ENCODE measurements around the gene B3GLCT. TPM values are rescaled to one million over a fixed set of nuclear protein-coding genes. Genes with fewer than 3 reads are reported as not detected.

The B3GLCT gene
- total and polyA plus RNA-seq, 2 experiments from 2014 or later, result 2.2 to 4.4 TPM

- TF ChIP-seq ZNF462 (CRISPR knock-in tag; IDR thresholded peaks at IDR 0.05) (no peak), EZH2phosphoT487 (IDR thresholded peaks at IDR 0.05; ENCODE audit: unreplicated experiment) (no peak), CTCF (conservative IDR thresholded peaks at IDR 0.05; ENCODE audit: low read depth in 2 of 2) (no peak), CREB1 (CRISPR knock-in tag; IDR thresholded peaks at IDR 0.05; ENCODE audit: low read depth) (no peak), STAT1 (IDR thresholded peaks at IDR 0.05; ENCODE audit: unreplicated experiment) (no peak), ETS1 (IDR thresholded peaks at IDR 0.05) (no peak), POLR2AphosphoS5 (IDR thresholded peaks at IDR 0.05; ENCODE audit: low read depth) (no peak)
Measured at GRCh38 chr13:31168736-31169135, 31.0 kb upstream of the B3GLCT start (continued).
